Astrocyte (in vitro differentiated cells and primary cell): Measurements from ENCODE around the gene RABGAP1L. TPM values are rescaled to one million over a fixed set of nuclear protein-coding genes. Genes with fewer than 3 reads are reported as not detected.
"Not testable (repeated sequence)": the region's sequence is repeated elsewhere in the genome, so short reads cannot be mapped to it uniquely, and the experiment has no call there.

Experiments
- DNase-seq: peaks from one replicate; pipeline ENCODE4 v3.0.0-alpha.2; 2010; ENCODE audit warnings: low read depth
- FAIRE-seq: peaks from 2 replicates; lab custom pipeline; 2011; peaks lifted over from hg19 to GRCh38; lab: Jason Lieb, UNC
- H2AFZ ChIP-seq: 2 replicates; pipeline ENCODE4 v1.6.0; 2012; ENCODE audit warnings: low read depth, low read length, inconsistent platforms
- H3K27ac ChIP-seq: 2 replicates; pipeline ENCODE4 v1.5.1; 2011; ENCODE audit warnings: low read depth, low read length, inconsistent platforms
- H3K27me3 ChIP-seq: 2 replicates; pipeline ENCODE4 v1.6.0; 2011; ENCODE audit warnings: low read length, inconsistent platforms; ENCODE audit not compliant: insufficient read depth
- H3K36me3 ChIP-seq: 2 replicates; pipeline ENCODE4 v1.5.1; 2011; ENCODE audit warnings: low read length, inconsistent platforms; ENCODE audit not compliant: insufficient read depth
- H3K4me1 ChIP-seq: 2 replicates; pipeline ENCODE4 v1.5.1; 2011; ENCODE audit warnings: low read length, inconsistent platforms; ENCODE audit not compliant: insufficient read depth
- H3K4me2 ChIP-seq: 2 replicates; pipeline ENCODE4 v1.6.0; 2012; ENCODE audit warnings: low read length, inconsistent platforms
- H3K4me3 ChIP-seq: 2 replicates; pipeline ENCODE4 v1.5.1; 2011; ENCODE audit warnings: low read depth, mild to moderate bottlenecking, low read length, inconsistent platforms; ENCODE audit not compliant: insufficient read depth
- H3K79me2 ChIP-seq: 2 replicates; pipeline ENCODE4 v1.6.0; 2012; ENCODE audit warnings: mild to moderate bottlenecking, low read length, inconsistent platforms; ENCODE audit not compliant: insufficient read depth
- H3K9ac ChIP-seq: 2 replicates; pipeline ENCODE4 v1.6.0; 2012; ENCODE audit warnings: mild to moderate bottlenecking, low read length, inconsistent platforms
- H3K9me3 ChIP-seq: 2 replicates; pipeline ENCODE4 v1.5.1; 2012; ENCODE audit warnings: low read depth, mild to moderate bottlenecking, low read length, inconsistent platforms; ENCODE audit not compliant: insufficient read depth
- H4K20me1 ChIP-seq: 2 replicates; pipeline ENCODE4 v1.6.0; 2012; ENCODE audit warnings: low read length, inconsistent platforms; ENCODE audit not compliant: insufficient read depth
- H3K27ac Mint-ChIP-seq: one replicate; pipeline ENCODE4 v1.8.0; 2021; ENCODE audit warnings: mild to moderate bottlenecking, mixed read lengths; ENCODE audit not compliant: unreplicated experiment
- H3K27me3 Mint-ChIP-seq: one replicate; pipeline ENCODE4 v1.8.0; 2021; ENCODE audit warnings: low read depth, mixed read lengths; ENCODE audit not compliant: unreplicated experiment
- H3K36me3 Mint-ChIP-seq: one replicate; pipeline ENCODE4 v1.8.0; 2021; ENCODE audit warnings: low read depth, mixed read lengths; ENCODE audit not compliant: unreplicated experiment
- H3K4me1 Mint-ChIP-seq: one replicate; pipeline ENCODE4 v1.8.0; 2021; ENCODE audit warnings: low read depth, mixed read lengths; ENCODE audit not compliant: unreplicated experiment
- H3K4me3 Mint-ChIP-seq: one replicate; pipeline ENCODE4 v1.8.0; 2021; ENCODE audit warnings: mild to moderate bottlenecking, moderate library complexity, mixed read lengths; ENCODE audit not compliant: unreplicated experiment
- H3K9me3 Mint-ChIP-seq: one replicate; pipeline ENCODE4 v1.8.0; 2021; ENCODE audit warnings: mild to moderate bottlenecking, mixed read lengths; ENCODE audit not compliant: unreplicated experiment
- CTCF ChIP-seq: IDR thresholded peaks from 2 replicates; pipeline ENCODE4 v1.5.1; 2011; ENCODE audit warnings: low read depth, mild to moderate bottlenecking, inconsistent platforms, low read length, moderate library complexity; ENCODE audit not compliant: insufficient read depth
- EZH2 ChIP-seq: IDR thresholded peaks from 2 replicates; pipeline ENCODE4 v1.6.1; 2012; ENCODE audit warnings: mild to moderate bottlenecking, low read length, inconsistent platforms; ENCODE audit not compliant: insufficient read depth
- total RNA-seq: library from RNA; stranded (reverse); gene quantifications from 2 replicates; pipeline ENCODE4 v1.2.1, GENCODE V29; 2021

RABGAP1L gene
- total RNA-seq, 1 donor from 2014 or later = 40.2 TPM

GRCh38 chr1:174704300-174704699 is 545.0 kb downstream of the RABGAP1L start:
- Mint-ChIP-seq H3K4me1 (no peaks in the 10 kb centered on the region), H3K27me3 (no peaks in the 10 kb centered on the region), H3K4me3 (no peak overlapping the region), H3K27ac (no peak overlapping the region), H3K9me3 (no peaks in the 10 kb centered on the region), H3K36me3 (peaks cover 6% of the 10 kb centered on the region)
- DNase-seq (no peak), FAIRE-seq (no peak)
- no peak overlapping the region for H3K9ac ChIP-seq
- H3K4me1 ChIP-seq = no peaks in the 10 kb centered on the region
- H3K27me3 ChIP-seq = no peaks in the 10 kb centered on the region
- no peaks in the 10 kb centered on the region for H3K36me3 ChIP-seq
- H2AFZ ChIP-seq = no peak overlapping the region
- no peak overlapping the region for H3K4me2 ChIP-seq
- H3K4me3 ChIP-seq = no peak overlapping the region
- TF ChIP-seq EZH2 = no peak
- TF ChIP-seq CTCF = no peak
- no peak overlapping the region for H3K27ac ChIP-seq
- no peaks in the 10 kb centered on the region for H3K79me2 ChIP-seq
- H3K9me3 ChIP-seq = no peaks in the 10 kb centered on the region
- no peaks in the 10 kb centered on the region for H4K20me1 ChIP-seq

- no peak for FAIRE-seq
- no peak for TF ChIP-seq CTCF
- no peak for TF ChIP-seq EZH2
- Histone ChIP-seq H3K9me3 (no peaks in the 10 kb centered on the region), H3K4me1 (no peaks in the 10 kb centered on the region), H3K79me2 (no peaks in the 10 kb centered on the region), H3K9ac (no peak overlapping the region), H3K4me2 (no peak overlapping the region), H3K27me3 (no peaks in the 10 kb centered on the region), H2AFZ (no peak overlapping the region), H4K20me1 (no peaks in the 10 kb centered on the region), H3K27ac (no peak overlapping the region), H3K36me3 (no peaks in the 10 kb centered on the region), H3K4me3 (no peak overlapping the region)
- Mint-ChIP-seq H3K4me1 (peaks cover 1% of the 10 kb centered on the region), H3K27me3 (no peaks in the 10 kb centered on the region), H3K27ac (no peak overlapping the region), H3K36me3 (peaks cover 7% of the 10 kb centered on the region), H3K4me3 (no peak overlapping the region), H3K9me3 (peaks cover 3% of the 10 kb centered on the region)
- no peak for DNase-seq
These were observed 551.8 kb downstream of the RABGAP1L start for GRCh38 chr1:174710868-174711845.

- not testable (repeated sequence) for DNase-seq, H4K20me1 ChIP-seq, H3K4me3 ChIP-seq, H3K9me3 ChIP-seq, H3K4me2 ChIP-seq, H2AFZ ChIP-seq, H3K27ac Mint-ChIP-seq, H3K36me3 Mint-ChIP-seq, H3K4me1 Mint-ChIP-seq, H3K9ac ChIP-seq, H3K79me2 ChIP-seq, H3K27ac ChIP-seq, H3K36me3 ChIP-seq, H3K4me1 ChIP-seq, H3K4me3 Mint-ChIP-seq, H3K9me3 Mint-ChIP-seq, H3K27me3 ChIP-seq, H3K27me3 Mint-ChIP-seq, FAIRE-seq
These were observed 552.5 kb downstream of the RABGAP1L start for GRCh38 chr1:174711848-174712247.
